Prostate gland (tissue), 2 donors: Measurements from ENCODE around the gene MYH3. TPM values are rescaled to one million over a fixed set of nuclear protein-coding genes. Genes with fewer than 3 reads are reported as not detected.

ENCODE experiments used
- DNase-seq: peaks from one replicate; pipeline ENCODE4 v3.0.0-alpha.2; 2019; ENCODE audit warnings: low spot score
- H3K27ac ChIP-seq, 2 donors: fragments of 200-600 bp; sonication (generic); 2 replicates each; pipeline ENCODE4 v1.5.1; 2017 to 2019
- H3K27me3 ChIP-seq: fragments of 200-600 bp; sonication (generic); replicated peaks from 2 replicates; pipeline ENCODE4 v1.5.1; 2019; ENCODE audit not compliant: insufficient read depth
- H3K36me3 ChIP-seq, 2 donors: fragments of 200-600 bp; sonication (generic); 1 replicate in 1 of 2; 2 replicates in 1 of 2; pipeline versions ENCODE4 v1.5.1 to v1.8.1; 2017 to 2019
- H3K4me1 ChIP-seq: fragments of 200-600 bp; sonication (generic); replicated peaks from 2 replicates; pipeline ENCODE4 v1.5.1; 2019
- H3K4me3 ChIP-seq, 2 donors: fragments of 200-600 bp; sonication (generic); 2 replicates each; pipeline ENCODE4 v1.5.1; 2017 to 2019
- H3K9me3 ChIP-seq: fragments of 200-600 bp; sonication (generic); 2 replicates; pipeline ENCODE4 v1.5.1; 2017
- POLR2A ChIP-seq: fragments of 450-650 bp; IDR thresholded peaks from one replicate; pipeline ENCODE4 v1.6.1; 2016; ENCODE audit warnings: antibody characterized with exemption, mild to moderate bottlenecking
- POLR2AphosphoS5 ChIP-seq: sonication (generic); formaldehyde crosslinking; IDR thresholded peaks from one replicate; pipeline ENCODE4 v1.6.1; 2017; ENCODE audit warnings: antibody characterized with exemption
- WGBS: methylation state at CpG from one replicate; pipeline ENCODE4 v1.1.5; 2018; 5-methylcytosine and 5-hydroxymethylcytosine counted together
- intact Hi-C: fragments of 100-400 bp; cut with DNase I; formaldehyde crosslinking; loops from one replicate; pipeline ENCODE4 v1.14.2; 2022
- total RNA-seq, 2 donors: library from RNA; depleted of rRNA; stranded (reverse); fragments of >200 nt; gene quantifications; one replicate each; pipeline ENCODE4 v1.1.0, GENCODE V29; 2016
- TF ChIP-seq, protein P1 (sequence below), 4 experiments: fragments of 200-600 bp in 2 of 4; fragments of 450-650 bp in 2 of 4; sonication (generic) in 2 of 4; IDR thresholded peaks; 1 replicate in 3 of 4; 2 replicates in 1 of 4; pipeline ENCODE4 v1.5.1; 2016 to 2019; ENCODE audit warnings: antibody characterized with exemption in 4 of 4, mild to moderate bottlenecking in 2 of 4, moderate library complexity in 2 of 4

MYH3 gene
- total RNA-seq, 2 donors from 2014 or later: 5.9 to 14.8 TPM

DNA sequence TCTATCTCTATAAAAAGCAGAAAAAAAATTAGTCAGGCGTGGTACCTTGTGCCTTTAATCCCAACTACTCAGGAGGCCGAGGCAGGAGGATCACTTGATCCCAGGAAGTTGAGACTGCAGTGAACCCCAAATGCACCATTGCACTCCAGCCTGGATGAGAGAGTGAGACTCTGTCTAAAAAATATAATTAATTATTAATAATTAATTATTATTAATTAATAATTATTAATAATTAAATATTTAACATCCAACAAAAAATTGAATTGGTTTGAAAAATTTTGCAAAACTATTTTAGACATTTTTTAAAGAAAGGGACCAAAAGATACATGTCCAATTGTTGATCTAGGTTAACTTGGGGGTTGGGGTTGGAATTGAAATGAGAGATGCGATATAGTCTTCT, 51.0 kb downstream of the MYH3 start:
- intact Hi-C loops: no loop called here
- no peak for DNase-seq
- no peaks in the 10 kb centered on the region for H3K36me3 ChIP-seq
- no peaks in the 10 kb centered on the region for H3K4me1 ChIP-seq
- no peaks in the 10 kb centered on the region for H3K27me3 ChIP-seq
- no peaks in the 10 kb centered on the region for H3K9me3 ChIP-seq
- no peak overlapping the region for H3K27ac ChIP-seq
- 97% methylated on average over 3 of the region's 3 CpGs for WGBS
- no peak for TF ChIP-seq POLR2AphosphoS5
- no peak for TF ChIP-seq POLR2A
- TF ChIP-seq, protein P1, sequence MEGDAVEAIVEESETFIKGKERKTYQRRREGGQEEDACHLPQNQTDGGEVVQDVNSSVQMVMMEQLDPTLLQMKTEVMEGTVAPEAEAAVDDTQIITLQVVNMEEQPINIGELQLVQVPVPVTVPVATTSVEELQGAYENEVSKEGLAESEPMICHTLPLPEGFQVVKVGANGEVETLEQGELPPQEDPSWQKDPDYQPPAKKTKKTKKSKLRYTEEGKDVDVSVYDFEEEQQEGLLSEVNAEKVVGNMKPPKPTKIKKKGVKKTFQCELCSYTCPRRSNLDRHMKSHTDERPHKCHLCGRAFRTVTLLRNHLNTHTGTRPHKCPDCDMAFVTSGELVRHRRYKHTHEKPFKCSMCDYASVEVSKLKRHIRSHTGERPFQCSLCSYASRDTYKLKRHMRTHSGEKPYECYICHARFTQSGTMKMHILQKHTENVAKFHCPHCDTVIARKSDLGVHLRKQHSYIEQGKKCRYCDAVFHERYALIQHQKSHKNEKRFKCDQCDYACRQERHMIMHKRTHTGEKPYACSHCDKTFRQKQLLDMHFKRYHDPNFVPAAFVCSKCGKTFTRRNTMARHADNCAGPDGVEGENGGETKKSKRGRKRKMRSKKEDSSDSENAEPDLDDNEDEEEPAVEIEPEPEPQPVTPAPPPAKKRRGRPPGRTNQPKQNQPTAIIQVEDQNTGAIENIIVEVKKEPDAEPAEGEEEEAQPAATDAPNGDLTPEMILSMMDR (IDR thresholded peaks at IDR 0.05): no peak
- H3K4me3 ChIP-seq: no peak overlapping the region

- no peak overlapping the region for H3K27ac ChIP-seq
- 66% methylated on average over 5 of the region's 5 CpGs for WGBS
- H3K9me3 ChIP-seq: no peaks in the 10 kb centered on the region
- no peaks in the 10 kb centered on the region for H3K4me1 ChIP-seq
- no peak for TF ChIP-seq POLR2AphosphoS5
- TF ChIP-seq, protein P1 (IDR thresholded peaks at IDR 0.05): no peak
- no peak for TF ChIP-seq POLR2A
- intact Hi-C loops: no loop called here
- H3K36me3 ChIP-seq: no peaks in the 10 kb centered on the region
- H3K27me3 ChIP-seq: no peaks in the 10 kb centered on the region
- no peak overlapping the region for H3K4me3 ChIP-seq
- DNase-seq: no peak
These were observed 51.8 kb downstream of the MYH3 start for GRCh38 chr17:10605221-10605783.

GRCh38 chr17:10604521-10604920, 52.6 kb downstream of the MYH3 start:
- DNase-seq: no peak
- Histone ChIP-seq H3K4me1 (no peaks in the 10 kb centered on the region), H3K4me3 (no peak overlapping the region), H3K27me3 (no peaks in the 10 kb centered on the region), H3K36me3 (no peaks in the 10 kb centered on the region), H3K27ac (no peak overlapping the region), H3K9me3 (no peaks in the 10 kb centered on the region)
- WGBS: 88% methylated on average over 8 of the region's 8 CpGs
- intact Hi-C loops: no loop called here
- TF ChIP-seq POLR2A (no peak), POLR2AphosphoS5 (no peak)
- TF ChIP-seq, protein P1 (IDR thresholded peaks at IDR 0.05): no peak

DNA sequence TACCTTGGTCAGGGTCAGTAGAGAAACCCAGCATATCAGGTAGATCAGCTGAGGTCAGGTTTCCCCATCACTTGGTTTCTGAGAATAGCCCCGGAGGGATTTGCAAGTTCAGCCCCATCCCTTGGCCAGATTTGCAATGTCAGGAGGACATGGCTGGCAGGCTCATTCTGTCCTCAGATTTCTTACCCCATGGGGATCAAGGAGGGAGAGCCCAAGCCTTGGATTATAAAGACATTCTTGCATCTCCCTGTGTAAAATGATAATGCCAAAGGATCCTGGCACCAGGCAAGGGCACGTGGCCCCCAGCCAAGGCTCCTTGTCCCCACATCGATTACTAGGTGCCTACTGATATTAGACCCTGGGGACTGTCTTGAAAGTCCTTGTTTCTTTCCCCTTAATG, 53.2 kb downstream of the MYH3 start:
- Histone ChIP-seq H3K4me1 (no peaks in the 10 kb centered on the region), H3K36me3 (no peaks in the 10 kb centered on the region), H3K9me3 (no peaks in the 10 kb centered on the region), H3K27me3 (no peaks in the 10 kb centered on the region), H3K4me3 (no peak overlapping the region), H3K27ac (no peak overlapping the region)
- 60% methylated on average over 3 of the region's 3 CpGs for WGBS
- TF ChIP-seq POLR2A (no peak), POLR2AphosphoS5 (no peak)
- TF ChIP-seq, protein P1 (IDR thresholded peaks at IDR 0.05): no peak
- intact Hi-C loops: no loop called here
- no peak for DNase-seq

GRCh38 chr17:10600571-10600970, 56.5 kb downstream of the MYH3 start:
- TF ChIP-seq, protein P1 (IDR thresholded peaks at IDR 0.05): no peak
- TF ChIP-seq POLR2AphosphoS5 (no peak), POLR2A (no peak)
- intact Hi-C loops: no loop called here
- Histone ChIP-seq H3K4me3 (no peak overlapping the region), H3K4me1 (no peaks in the 10 kb centered on the region), H3K36me3 (no peaks in the 10 kb centered on the region), H3K27ac (no peak overlapping the region), H3K9me3 (no peaks in the 10 kb centered on the region), H3K27me3 (no peaks in the 10 kb centered on the region)
- 48% methylated on average over 5 of the region's 5 CpGs for WGBS
- DNase-seq: no peak
